Measurements from ENCODE around the gene TSSK2. TPM values are rescaled to one million over a fixed set of nuclear protein-coding genes. Genes with fewer than 3 reads are reported as not detected.
A peak's percentile ranks its signal among the peaks of the same experiment; 100 is the strongest.

The TSSK2 gene
- total RNA-seq, 2 experiments from 2014 or later, result not detected

- Mint-ChIP-seq H3K4me3 (no peak overlapping the region), H3K27me3 (no peaks in the 10 kb centered on the region), H3K27ac (no peak overlapping the region), H3K4me1 (peaks cover 37% of the 10 kb centered on the region), H3K36me3 (no peaks in the 10 kb centered on the region), H3K9me3 (ENCODE audit: low read depth) (no peaks in the 10 kb centered on the region)
- CTCF ChIA-PET, result no interaction called here
- ATAC-seq, result no peak
- DNase-seq, result no peak
Observed at GRCh38 chr22:19176175-19176643, 45.1 kb downstream of the TSSK2 start.

GRCh38 chr22:19176732-19177131, 45.6 kb downstream of the TSSK2 start:
- H3K4me1 Mint-ChIP-seq, result peaks cover 41% of the 10 kb centered on the region
- no peaks in the 10 kb centered on the region for H3K9me3 Mint-ChIP-seq (ENCODE audit: low read depth)
- ATAC-seq (no peak), DNase-seq (no peak)
- H3K27me3 Mint-ChIP-seq, result no peaks in the 10 kb centered on the region
- CTCF ChIA-PET, result no interaction called here
- no peaks in the 10 kb centered on the region for H3K36me3 Mint-ChIP-seq
- H3K4me3 Mint-ChIP-seq, result peak overlapping the region; percentile 66
- no peak overlapping the region for H3K27ac Mint-ChIP-seq

- ATAC-seq, result no peak
- Mint-ChIP-seq H3K4me3 (peak overlapping the region; percentile 66), H3K4me1 (peaks cover 43% of the 10 kb centered on the region), H3K27ac (no peak overlapping the region), H3K9me3 (ENCODE audit: low read depth) (no peaks in the 10 kb centered on the region), H3K27me3 (no peaks in the 10 kb centered on the region), H3K36me3 (no peaks in the 10 kb centered on the region)
- CTCF ChIA-PET, result interaction anchor here (1.0 to 2.1 kb wide), 2 partner anchors 33 to 115 kb away, joined by 3 to 9 read pairs; partner anchors contain the start of genes CLTCL1 and ESS2
- no peak for DNase-seq
Observed at GRCh38 chr22:19177164-19178064, 46.3 kb downstream of the TSSK2 start.

- Mint-ChIP-seq H3K27ac (no peak overlapping the region), H3K27me3 (no peaks in the 10 kb centered on the region), H3K4me3 (peak overlapping the region; percentile 66), H3K9me3 (ENCODE audit: low read depth) (no peaks in the 10 kb centered on the region), H3K36me3 (no peaks in the 10 kb centered on the region), H3K4me1 (peaks cover 38% of the 10 kb centered on the region)
- peak; percentile 69 for ATAC-seq
- CTCF ChIA-PET, result interaction anchor here (1.0 to 2.2 kb wide), 9 partner anchors 17 to 452 kb away, joined by 3 to 17 read pairs (median 7); partner anchors contain the start of genes CDC45, CLTCL1, DGCR2 and ESS2
- DNase-seq, result peak; percentile 67
Observed at GRCh38 chr22:19178065-19178656, 47.1 kb downstream of the TSSK2 start.

- H3K27ac Mint-ChIP-seq, result peak within 1 kb of the TSS; percentile 73
- ATAC-seq (peak; percentile 82), DNase-seq (peak; percentile 90)
- H3K36me3 Mint-ChIP-seq, result no peaks in the 10 kb centered on the region
- peaks cover 31% of the 10 kb centered on the region for H3K4me1 Mint-ChIP-seq
- CTCF ChIA-PET, result interaction anchor here (1.0 to 2.3 kb wide), 20 partner anchors 12 to 777 kb away, joined by 3 to 17 read pairs (median 5); partner anchors contain the start of genes CDC45, CLTCL1, DGCR2 and ESS2
- H3K4me3 Mint-ChIP-seq, result peak within 1 kb of the TSS; percentile 77
- no peaks in the 10 kb centered on the region for H3K27me3 Mint-ChIP-seq
- H3K9me3 Mint-ChIP-seq (ENCODE audit: low read depth), result no peaks in the 10 kb centered on the region
Observed at GRCh38 chr22:19178657-19179496, 47.8 kb downstream of the TSSK2 start, which contains the start of gene SLC25A1. Gene SLC25A1, minus strand, starts transcription at chr22:19178736. Its CDS starts 63 bp downstream, at chr22:19178673.

GRCh38 chr22:19179497-19180048, 48.5 kb downstream of the TSSK2 start:
- H3K9me3 Mint-ChIP-seq (ENCODE audit: low read depth), result no peaks in the 10 kb centered on the region
- H3K4me1 Mint-ChIP-seq, result peaks cover 28% of the 10 kb centered on the region
- H3K27ac Mint-ChIP-seq, result peak overlapping the region; percentile 73
- no peaks in the 10 kb centered on the region for H3K36me3 Mint-ChIP-seq
- no peaks in the 10 kb centered on the region for H3K27me3 Mint-ChIP-seq
- H3K4me3 Mint-ChIP-seq, result peak overlapping the region; percentile 77
- ATAC-seq (peak; percentile 48), DNase-seq (peak; percentile 77)
- CTCF ChIA-PET, result interaction anchor here (0.8 to 2.3 kb wide), 21 partner anchors 12 to 776 kb away, joined by 3 to 17 read pairs (median 5); partner anchors contain the start of genes CDC45, CLTCL1, DGCR2 and ESS2

GRCh38 chr22:19180234-19180633, 49.1 kb downstream of the TSSK2 start:
- no peak for ATAC-seq
- H3K9me3 Mint-ChIP-seq (ENCODE audit: low read depth), result no peaks in the 10 kb centered on the region
- H3K36me3 Mint-ChIP-seq, result no peaks in the 10 kb centered on the region
- DNase-seq, result no peak
- no peaks in the 10 kb centered on the region for H3K27me3 Mint-ChIP-seq
- H3K4me1 Mint-ChIP-seq, result peaks cover 28% of the 10 kb centered on the region
- CTCF ChIA-PET, result interaction anchor here (0.8 to 2.3 kb wide), 10 partner anchors 11 to 776 kb away, joined by 3 to 17 read pairs (median 6); partner anchors contain the start of gene ESS2
- no peak overlapping the region for H3K27ac Mint-ChIP-seq
- no peak overlapping the region for H3K4me3 Mint-ChIP-seq

- ATAC-seq (no peak), DNase-seq (no peak)
- Mint-ChIP-seq H3K27ac (no peak overlapping the region), H3K4me1 (peaks cover 28% of the 10 kb centered on the region), H3K4me3 (no peak overlapping the region), H3K36me3 (no peaks in the 10 kb centered on the region), H3K27me3 (no peaks in the 10 kb centered on the region), H3K9me3 (ENCODE audit: low read depth) (no peaks in the 10 kb centered on the region)
- CTCF ChIA-PET, result interaction anchor here (2.1 to 2.3 kb wide), 2 partner anchors 35 to 297 kb away, joined by 6 to 16 read pairs; no protein-coding TSS in a partner anchor
Observed at GRCh38 chr22:19180740-19181410, 49.8 kb downstream of the TSSK2 start.

GRCh38 chr22:19181786-19182471, 50.8 kb downstream of the TSSK2 start:
- Mint-ChIP-seq H3K36me3 (no peaks in the 10 kb centered on the region), H3K4me3 (no peak overlapping the region), H3K27me3 (no peaks in the 10 kb centered on the region), H3K27ac (peak overlapping the region; percentile 8), H3K4me1 (peaks cover 24% of the 10 kb centered on the region), H3K9me3 (ENCODE audit: low read depth) (no peaks in the 10 kb centered on the region)
- no peak for ATAC-seq
- no peak for DNase-seq
- CTCF ChIA-PET, result interaction anchor here (0.9 to 1.3 kb wide), 4 partner anchors 11 to 296 kb away, joined by 3 to 6 read pairs (median 4); no protein-coding TSS in a partner anchor
